HepG2 (cell line): ENCODE results near the gene ADSS1. TPM values are rescaled to one million over a fixed set of nuclear protein-coding genes. Genes with fewer than 3 reads are reported as not detected.
A peak's percentile ranks its signal among the peaks of the same experiment; 100 is the strongest.

Experiments used
- ATAC-seq: fragments of 200-7000 bp; cut with Tn5 transposase; 3 replicates; pipeline ENCODE4 v1.9.1; 2020; ENCODE audit warnings: mild to moderate bottlenecking, moderate library complexity
- BruUV-seq: library from RNA; stranded (reverse); fragments of 400-500 nt; replicated peaks from 2 replicates; lab custom pipeline; 2021; lab: Mats Ljungman, UMichigan
- CTCF ChIA-PET: fragments of 300-600 bp; formaldehyde crosslinking; extraction: SDS; loops from one replicate; lab custom pipeline; 2021; ENCODE audit warnings: low total read pairs, inconsistent platforms, low intra/inter-chr PET ratio; lab: Yijun Ruan, JAX
- POLR2A ChIA-PET: fragments of 350-600 bp; sonication (Branson Sonifier 250); formaldehyde crosslinking; loops from one replicate; lab custom pipeline; 2020; ENCODE audit warnings: antibody characterized with exemption, inconsistent platforms; lab: Yijun Ruan, JAX
- DNase-seq: peaks from one replicate; pipeline ENCODE4 v3.0.0-alpha.2; 2015; ENCODE audit warnings: low spot score
- FAIRE-seq: peaks from 3 replicates; lab custom pipeline; 2011; peaks lifted over from hg19 to GRCh38; lab: Jason Lieb, UNC
- H2AFZ ChIP-seq: one replicate; pipeline ENCODE4 v1.6.1; 2011; ENCODE audit warnings: low read length, inconsistent platforms
- H3K27ac ChIP-seq: fragments of 300-600 bp; 3 replicates; pipeline ENCODE4 v1.8.0; 2011; ENCODE audit warnings: mixed run types, mild to moderate bottlenecking, mixed read lengths, low read length, inconsistent platforms; ENCODE audit not compliant: insufficient read depth; ENCODE audit errors: extremely low read length
- H3K27me3 ChIP-seq, 2 experiments: fragments of 200-600 bp in 1 of 2; 2 replicates in 1 of 2; 3 replicates in 1 of 2; pipeline versions ENCODE4 v1.6.0 to v1.8.0; 2011; ENCODE audit warnings: low read length in 2 of 2, mild to moderate bottlenecking in 2 of 2, moderate library complexity in 2 of 2, inconsistent platforms in 1 of 2; ENCODE audit not compliant: insufficient read depth in 2 of 2, control insufficient read depth in 1 of 2
- H3K36me3 ChIP-seq, 2 experiments: fragments of 200-600 bp in 1 of 2; replicated peaks in 1 of 2; 2 replicates in 1 of 2; 3 replicates in 1 of 2; pipeline versions ENCODE4 v1.5.1 to v1.8.0; 2011; ENCODE audit warnings: low read length in 2 of 2, inconsistent platforms in 1 of 2; ENCODE audit not compliant: insufficient read depth in 2 of 2, control insufficient read depth in 1 of 2
- H3K4me1 ChIP-seq: 2 replicates; pipeline ENCODE4 v1.5.1; 2012; ENCODE audit warnings: low read length, inconsistent platforms; ENCODE audit not compliant: insufficient read depth
- H3K4me2 ChIP-seq: 2 replicates; pipeline ENCODE4 v1.6.0; 2011; ENCODE audit warnings: low read depth, low read length, inconsistent platforms
- H3K4me3 ChIP-seq, 3 experiments: fragments of 200-600 bp in 1 of 3; sonication (generic), shearing (Covaris generic) in 1 of 3; replicated peaks in 1 of 3; 2 replicates each; pipeline ENCODE4 v1.5.1; 2011 to 2016; ENCODE audit warnings: low read length in 3 of 3, inconsistent platforms in 2 of 3, low read depth in 2 of 3, mild to moderate bottlenecking in 2 of 3, control low read depth in 1 of 3, mixed read lengths in 1 of 3; ENCODE audit not compliant: insufficient read depth in 1 of 3
- H3K79me2 ChIP-seq: one replicate; pipeline ENCODE4 v1.6.1; 2011; ENCODE audit warnings: low read length, inconsistent platforms; ENCODE audit not compliant: insufficient read depth
- H3K9ac ChIP-seq: 2 replicates; pipeline ENCODE4 v1.6.0; 2011; ENCODE audit warnings: mild to moderate bottlenecking, low read depth, low read length, inconsistent platforms; ENCODE audit not compliant: insufficient read depth
- H3K9me3 ChIP-seq: 2 replicates; pipeline ENCODE4 v1.5.1; 2012; ENCODE audit warnings: mild to moderate bottlenecking, low read length
- H4K20me1 ChIP-seq: 2 replicates; pipeline ENCODE4 v1.6.0; 2011; ENCODE audit warnings: inconsistent platforms, mild to moderate bottlenecking, low read length, moderate library complexity; ENCODE audit not compliant: insufficient read depth
- BHLHE40 ChIP-seq: IDR thresholded peaks from 2 replicates; pipeline ENCODE4 v1.6.1; 2011; ENCODE audit warnings: low read length, improper control_type of control experiment
- FIP1L1 ChIP-seq: fragments of 200-400 bp; formaldehyde crosslinking; IDR thresholded peaks from 2 replicates; pipeline ENCODE4 v1.6.1; 2018; ENCODE audit warnings: low read depth, mild to moderate bottlenecking, low read length, moderate library complexity, borderline replicate concordance; ENCODE audit not compliant: insufficient read depth
- FOXA1 ChIP-seq, 2 experiments: fragments of 450-650 bp in 1 of 2; sonication (generic) in 1 of 2; formaldehyde crosslinking in 1 of 2; IDR thresholded peaks; 2 replicates each; pipeline versions ENCODE4 v1.4.0 to v1.6.1; 2016 to 2020; ENCODE audit warnings: missing genetic modification reagents in 1 of 2
- FOXA3 ChIP-seq: IDR thresholded peaks from 2 replicates; pipeline ENCODE4 v1.6.1; 2016; ENCODE audit warnings: missing genetic modification reagents, missing compliant biosample characterization
- IKZF4 ChIP-seq: sonication (generic); formaldehyde crosslinking; IDR thresholded peaks from 2 replicates; pipeline ENCODE4 v1.5.1; 2020; ENCODE audit warnings: borderline replicate concordance, mild to moderate bottlenecking, low read depth, missing genetic modification reagents; ENCODE audit errors: not compliant biosample characterization
- JARID2 ChIP-seq: sonication (generic); formaldehyde crosslinking; IDR thresholded peaks from 2 replicates; pipeline ENCODE4 v1.8.1; 2023; ENCODE audit warnings: missing genetic modification reagents, inconsistent platforms; ENCODE audit not compliant: insufficient replicate concordance
- KMT2B ChIP-seq: IDR thresholded peaks from 2 replicates; pipeline ENCODE4 v1.6.1; 2016; ENCODE audit warnings: missing genetic modification reagents, missing compliant biosample characterization
- MED1 ChIP-seq: sonication (generic); formaldehyde crosslinking; IDR thresholded peaks from 2 replicates; pipeline ENCODE4 v1.4.0; 2020; ENCODE audit warnings: missing genetic modification reagents
- MED13 ChIP-seq: sonication (generic); formaldehyde crosslinking; IDR thresholded peaks from 2 replicates; pipeline ENCODE4 v1.5.0; 2020; ENCODE audit warnings: missing genetic modification reagents
- MTA3 ChIP-seq: sonication (generic); formaldehyde crosslinking; IDR thresholded peaks from 2 replicates; pipeline ENCODE4 v1.4.0; 2020; ENCODE audit warnings: missing genetic modification reagents
- NFE2L2 ChIP-seq: fragments of 150-350 bp; IDR thresholded peaks from 2 replicates; pipeline ENCODE4 v1.6.1; 2014; ENCODE audit warnings: low read length
- TCF7L2 ChIP-seq: IDR thresholded peaks from 2 replicates; pipeline ENCODE4 v1.6.1; 2011; ENCODE audit warnings: mild to moderate bottlenecking, low read depth, low read length, moderate library complexity
- ZNF12 ChIP-seq: sonication (generic); formaldehyde crosslinking; IDR thresholded peaks from 2 replicates; pipeline ENCODE4 v1.5.0; 2020; ENCODE audit warnings: missing genetic modification reagents
- ZNF235 ChIP-seq: sonication (generic); formaldehyde crosslinking; IDR thresholded peaks from 2 replicates; pipeline ENCODE4 v1.8.1; 2023; ENCODE audit warnings: mild to moderate bottlenecking, missing genetic modification reagents, borderline replicate concordance
- ZNF281 ChIP-seq: sonication (generic); formaldehyde crosslinking; IDR thresholded peaks from 2 replicates; pipeline ENCODE4 v1.4.0; 2020; ENCODE audit warnings: missing genetic modification reagents, borderline replicate concordance
- ZNF788 ChIP-seq: sonication (generic); formaldehyde crosslinking; IDR thresholded peaks from 2 replicates; pipeline ENCODE4 v1.5.0; 2020; ENCODE audit warnings: mild to moderate bottlenecking, missing genetic modification reagents, borderline replicate concordance
- ZSCAN9 ChIP-seq: IDR thresholded peaks from 2 replicates; pipeline ENCODE4 v1.6.1; 2016; ENCODE audit warnings: borderline replicate concordance
- WGBS: methylation state at CpG from one replicate; pipeline ENCODE4 v1.1.6; 2017; ENCODE audit warnings: low lambda C conversion rate; 5-methylcytosine and 5-hydroxymethylcytosine counted together
- in situ Hi-C: cut with HindIII; loops from 2 replicates; pipeline ENCODE4 v1.10.0; 2017; ENCODE audit warnings: low pct_unique_long_range_greater_than_20kb; ENCODE audit not compliant: extremely low pct_ligation_motif_present
- intact Hi-C: fragments of 100-400 bp; cut with micrococcal nuclease; formaldehyde crosslinking; loops from one replicate; pipeline ENCODE4 v1.10.0; 2022; ENCODE audit not compliant: unreplicated experiment
- polyA plus RNA-seq, 8 experiments: library from polyadenylated mRNA; depleted of rRNA in 3 of 8; stranded (reverse) in 7 of 8; unstranded in 1 of 8; fragments of >200 nt; fragmentation: Illumina TruSeq in 4 of 8; extraction: Trizol in 4 of 8; gene quantifications; 2 replicates each; pipeline versions ENCODE4 v1.2.1 to v1.2.3, GENCODE V29; 2011 to 2016; ENCODE audit warnings: low read depth in 4 of 8, missing spikeins in 1 of 8, mixed read lengths in 1 of 8; ENCODE audit not compliant: insufficient read depth in 1 of 8
- total RNA-seq, 5 experiments: library from RNA; depleted of rRNA; stranded (reverse); fragments of >200 nt; fragmentation: Illumina TruSeq; extraction: Trizol; gene quantifications; 2 replicates each; pipeline ENCODE4 v1.2.3, GENCODE V29; 2016; ENCODE audit warnings: low read depth in 1 of 5
- TF ChIP-seq, protein P1 (sequence below): sonication (generic); formaldehyde crosslinking; IDR thresholded peaks from 2 replicates; pipeline ENCODE4 v1.4.0; 2020; ENCODE audit warnings: missing genetic modification reagents
- TF ChIP-seq, protein P2 (sequence below): sonication (generic); formaldehyde crosslinking; IDR thresholded peaks from 2 replicates; pipeline ENCODE4 v1.4.0; 2020; ENCODE audit warnings: mild to moderate bottlenecking, missing genetic modification reagents
- TF ChIP-seq, protein P3 (sequence below): sonication (generic); IDR thresholded peaks from 2 replicates; pipeline ENCODE4 v1.6.1; 2016; ENCODE audit warnings: low read depth, borderline replicate concordance

ADSS1 gene
- total and polyA plus RNA-seq, 2 of the 13 experiments (the other 11 are each of a cell fraction or from before 2014, with no cell fraction given): 1.0 to 36.7 TPM

- no peaks in the 10 kb centered on the region for H4K20me1 ChIP-seq
- POLR2A ChIA-PET: no interaction called here
- ATAC-seq: no peak
- TF ChIP-seq, protein P1, sequence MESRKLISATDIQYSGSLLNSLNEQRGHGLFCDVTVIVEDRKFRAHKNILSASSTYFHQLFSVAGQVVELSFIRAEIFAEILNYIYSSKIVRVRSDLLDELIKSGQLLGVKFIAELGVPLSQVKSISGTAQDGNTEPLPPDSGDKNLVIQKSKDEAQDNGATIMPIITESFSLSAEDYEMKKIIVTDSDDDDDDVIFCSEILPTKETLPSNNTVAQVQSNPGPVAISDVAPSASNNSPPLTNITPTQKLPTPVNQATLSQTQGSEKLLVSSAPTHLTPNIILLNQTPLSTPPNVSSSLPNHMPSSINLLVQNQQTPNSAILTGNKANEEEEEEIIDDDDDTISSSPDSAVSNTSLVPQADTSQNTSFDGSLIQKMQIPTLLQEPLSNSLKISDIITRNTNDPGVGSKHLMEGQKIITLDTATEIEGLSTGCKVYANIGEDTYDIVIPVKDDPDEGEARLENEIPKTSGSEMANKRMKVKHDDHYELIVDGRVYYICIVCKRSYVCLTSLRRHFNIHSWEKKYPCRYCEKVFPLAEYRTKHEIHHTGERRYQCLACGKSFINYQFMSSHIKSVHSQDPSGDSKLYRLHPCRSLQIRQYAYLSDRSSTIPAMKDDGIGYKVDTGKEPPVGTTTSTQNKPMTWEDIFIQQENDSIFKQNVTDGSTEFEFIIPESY (CRISPR knock-in tag): no peak
- TF ChIP-seq FOXA3 (peak; percentile 44; the same call in 1 of the 2 replicates), ZNF281 (CRISPR knock-in tag) (no peak), FIP1L1 (no peak), MTA3 (CRISPR knock-in tag) (no peak), NFE2L2 (no peak), BHLHE40 (0 out of 2 replicates have a peak, but pooled peaks have one; percentile 51), JARID2 (CRISPR knock-in tag) (no peak), IKZF4 (CRISPR knock-in tag) (no peak), MED1 (0 out of 2 replicates have a peak, but pooled peaks have one; percentile 19), FOXA1 (IDR thresholded peaks at IDR 0.05) (no peak), FOXA1 (CRISPR knock-in tag; IDR thresholded peaks at IDR 0.05) (peak; percentile 59), TCF7L2 (no peak), ZNF235 (CRISPR knock-in tag) (no peak), MED13 (CRISPR knock-in tag) (no peak), ZSCAN9 (CRISPR knock-in tag) (no peak), ZNF12 (CRISPR knock-in tag) (no peak), KMT2B (no peak), ZNF788 (no peak)
- TF ChIP-seq, protein P2, sequence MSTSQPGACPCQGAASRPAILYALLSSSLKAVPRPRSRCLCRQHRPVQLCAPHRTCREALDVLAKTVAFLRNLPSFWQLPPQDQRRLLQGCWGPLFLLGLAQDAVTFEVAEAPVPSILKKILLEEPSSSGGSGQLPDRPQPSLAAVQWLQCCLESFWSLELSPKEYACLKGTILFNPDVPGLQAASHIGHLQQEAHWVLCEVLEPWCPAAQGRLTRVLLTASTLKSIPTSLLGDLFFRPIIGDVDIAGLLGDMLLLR (CRISPR knock-in tag): no peak
- TF ChIP-seq, protein P3, sequence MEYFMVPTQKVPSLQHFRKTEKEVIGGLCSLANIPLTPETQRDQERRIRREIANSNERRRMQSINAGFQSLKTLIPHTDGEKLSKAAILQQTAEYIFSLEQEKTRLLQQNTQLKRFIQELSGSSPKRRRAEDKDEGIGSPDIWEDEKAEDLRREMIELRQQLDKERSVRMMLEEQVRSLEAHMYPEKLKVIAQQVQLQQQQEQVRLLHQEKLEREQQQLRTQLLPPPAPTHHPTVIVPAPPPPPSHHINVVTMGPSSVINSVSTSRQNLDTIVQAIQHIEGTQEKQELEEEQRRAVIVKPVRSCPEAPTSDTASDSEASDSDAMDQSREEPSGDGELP: peak; percentile 53; the same call in 1 of the 2 replicates
Measured at GRCh38 chr14:104746934-104747481, 23.0 kb downstream of the ADSS1 start.

More at GRCh38 chr14:104746934-104747481, 23.0 kb downstream of the ADSS1 start:
- no peak overlapping the region; the same call in 1 of the 2 replicates for H3K9ac ChIP-seq
- H3K36me3 ChIP-seq: no peaks in the 10 kb centered on the region; a peak in 2 of 5 replicates
- CTCF ChIA-PET: no interaction called here
- H3K27me3 ChIP-seq: no peaks in the 10 kb centered on the region
- H3K27ac ChIP-seq: no peak overlapping the region
- no peaks in the 10 kb centered on the region for H3K9me3 ChIP-seq
- intact Hi-C loops: no loop called here
- in situ Hi-C loops: no loop called here
- H2AFZ ChIP-seq: no peak overlapping the region
- BruUV-seq: no TSS peak
- H3K4me3 ChIP-seq: no peak overlapping the region
- FAIRE-seq (no peak), DNase-seq (no peak)
- no peaks in the 10 kb centered on the region for H3K79me2 ChIP-seq
- no peak overlapping the region for H3K4me2 ChIP-seq
- H3K4me1 ChIP-seq: peaks cover 63% of the 10 kb centered on the region
- WGBS: 52% methylated on average over 7 of the region's 7 CpGs
